ENCODE measurements around the gene TMEM95.
A peak's percentile ranks its signal among the peaks of the same experiment; 100 is the strongest.

Gene TMEM95

DNA sequence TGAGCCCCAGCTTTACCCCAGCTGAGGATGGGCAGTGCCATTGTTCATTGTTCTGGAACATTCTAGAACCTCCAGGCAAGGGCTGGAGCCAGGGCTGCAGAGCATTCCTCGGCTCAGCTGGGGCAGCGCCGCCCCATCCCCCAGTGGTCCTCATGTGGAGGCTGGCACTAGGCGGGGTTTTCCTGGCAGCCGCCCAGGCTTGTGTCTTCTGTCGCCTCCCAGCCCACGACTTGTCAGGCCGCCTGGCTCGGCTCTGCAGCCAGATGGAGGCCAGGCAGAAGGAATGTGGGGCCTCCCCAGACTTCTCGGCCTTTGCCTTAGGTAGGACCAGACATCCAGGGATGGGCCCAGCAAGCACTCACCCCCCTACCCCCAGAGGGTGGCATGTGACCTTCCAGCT lies at the start of gene TMEM95:
Gene TMEM95 (plus strand): TSS at position 104 of the 400 bp plus-strand sequence. CDS start 49 bp downstream, at position 153.
- no peak for DNase-seq

DNA sequence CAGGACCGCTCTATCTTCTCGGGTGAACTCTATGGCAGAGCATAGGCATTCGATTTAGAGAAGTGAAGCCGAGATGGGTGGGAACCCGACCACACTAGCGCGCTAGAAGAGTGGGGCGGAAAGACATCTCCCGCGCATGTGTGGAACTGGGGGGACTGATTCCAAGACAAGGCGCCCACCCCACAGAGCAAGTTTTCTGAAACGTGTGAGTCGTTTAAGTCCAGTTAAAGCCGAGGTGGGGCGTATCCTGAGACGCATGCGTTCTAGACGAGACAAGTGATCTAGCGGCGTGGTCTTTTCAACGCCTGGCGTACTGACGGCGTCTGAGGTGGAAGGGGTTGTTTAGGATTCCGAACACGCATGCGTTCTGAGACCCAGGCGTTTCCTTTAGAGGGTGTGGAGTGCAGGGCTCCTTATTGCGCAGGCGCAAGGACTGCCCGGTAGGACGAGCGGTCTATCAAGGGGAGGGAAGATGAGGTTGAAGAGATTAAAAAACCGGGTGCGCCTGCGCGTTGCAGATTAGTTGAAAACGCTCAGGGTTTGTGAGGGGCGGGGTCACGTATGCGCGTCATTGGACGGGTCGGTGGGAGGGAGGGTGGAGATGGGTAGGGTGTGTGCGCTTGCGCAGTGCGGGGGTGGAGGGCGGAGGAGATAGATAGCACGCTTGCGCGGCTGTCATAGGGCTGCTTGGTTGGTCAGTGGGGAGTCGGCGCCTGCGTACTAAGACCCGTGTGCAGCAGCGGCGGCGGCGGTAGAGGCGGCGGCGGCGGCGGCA lies 47.9 kb upstream of the TMEM95 start, which contains the start of gene EIF5A:
Gene EIF5A (plus strand): TSS at position 718 of the 775 bp plus-strand sequence. CDS start 2,008 bp downstream, outside the sequence.
- DNase-seq = peak; percentile 100

GRCh38 chr17:7307686-7308624 lies 47.0 kb upstream of the TMEM95 start:
- DNase-seq = peak; percentile 83

DNA sequence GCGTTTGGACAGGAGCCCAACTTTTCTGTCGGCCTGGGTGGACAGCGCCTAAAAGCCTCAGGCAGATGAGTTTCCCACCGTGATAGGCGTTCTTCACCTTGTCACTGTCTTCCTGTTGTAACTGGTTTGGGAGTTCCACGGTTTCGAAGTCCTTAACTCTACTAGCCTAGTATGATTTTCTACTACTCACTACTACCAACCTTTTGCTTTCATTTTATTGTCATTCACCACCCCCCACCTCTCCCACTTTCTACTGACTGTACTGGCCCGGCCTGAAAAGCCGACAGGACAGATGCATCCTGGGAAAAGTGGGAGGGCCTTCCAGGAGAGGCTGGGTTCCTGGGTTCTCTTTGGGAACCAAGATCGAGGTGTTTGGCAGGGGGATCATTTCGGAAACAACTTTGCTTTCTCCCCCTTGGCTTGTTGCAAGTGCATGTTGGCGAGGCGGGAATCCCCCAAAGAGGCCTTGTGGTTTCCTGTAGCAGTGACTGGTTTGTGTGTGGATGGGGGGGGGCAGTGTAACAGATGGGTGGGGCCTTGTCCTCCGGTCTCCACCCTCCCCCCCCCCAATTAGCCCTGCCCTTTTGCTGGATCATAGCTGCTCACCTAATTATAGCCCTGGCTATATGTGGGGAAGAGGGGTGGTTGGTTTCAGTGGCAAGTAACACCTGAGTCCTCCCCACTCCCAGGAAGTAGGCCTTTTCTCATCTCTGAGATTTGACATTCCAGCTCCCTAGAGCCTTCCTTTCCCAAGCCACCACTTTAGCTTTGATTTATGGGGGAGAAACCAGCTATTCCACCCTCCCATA lies 46.1 kb upstream of the TMEM95 start:
- peak; percentile 94 for DNase-seq

DNA sequence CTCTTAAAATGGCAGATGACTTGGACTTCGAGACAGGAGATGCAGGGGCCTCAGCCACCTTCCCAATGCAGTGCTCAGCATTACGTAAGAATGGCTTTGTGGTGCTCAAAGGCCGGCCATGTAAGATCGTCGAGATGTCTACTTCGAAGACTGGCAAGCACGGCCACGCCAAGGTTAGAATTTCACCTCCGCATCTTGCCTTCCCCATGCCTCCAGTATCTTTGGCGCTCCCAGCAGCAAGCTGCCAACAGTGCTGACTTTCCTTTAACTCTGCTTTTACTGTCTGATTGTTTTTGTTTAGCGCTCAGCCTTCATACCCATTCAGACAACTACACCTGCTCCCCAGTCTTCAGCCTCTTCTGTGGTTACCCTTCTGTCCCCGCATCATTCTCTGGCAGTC lies 45.3 kb upstream of the TMEM95 start:
- DNase-seq = no peak

DNA sequence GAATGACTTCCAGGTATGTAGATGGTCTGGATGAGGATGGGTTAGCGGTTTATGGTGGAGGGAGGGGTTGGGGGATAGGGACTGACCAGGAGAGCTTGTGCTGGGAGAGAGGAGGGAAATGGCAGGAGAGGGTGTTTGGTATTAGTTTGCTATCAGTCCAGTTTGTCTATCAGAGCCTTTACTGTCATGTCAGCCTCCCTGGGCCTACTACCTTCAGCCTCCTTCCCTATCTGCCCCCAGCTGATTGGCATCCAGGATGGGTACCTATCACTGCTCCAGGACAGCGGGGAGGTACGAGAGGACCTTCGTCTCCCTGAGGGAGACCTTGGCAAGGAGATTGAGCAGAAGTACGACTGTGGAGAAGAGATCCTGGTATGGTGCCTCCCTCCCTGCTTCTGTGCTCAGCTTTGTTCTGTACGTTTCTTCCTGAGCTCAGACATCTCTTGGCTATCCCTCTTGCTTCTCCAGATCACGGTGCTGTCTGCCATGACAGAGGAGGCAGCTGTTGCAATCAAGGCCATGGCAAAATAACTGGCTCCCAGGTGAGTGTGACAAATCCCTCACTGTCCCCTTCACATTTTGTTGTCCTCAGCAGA lies 43.7 kb upstream of the TMEM95 start:
- DNase-seq = no peak

DNA sequence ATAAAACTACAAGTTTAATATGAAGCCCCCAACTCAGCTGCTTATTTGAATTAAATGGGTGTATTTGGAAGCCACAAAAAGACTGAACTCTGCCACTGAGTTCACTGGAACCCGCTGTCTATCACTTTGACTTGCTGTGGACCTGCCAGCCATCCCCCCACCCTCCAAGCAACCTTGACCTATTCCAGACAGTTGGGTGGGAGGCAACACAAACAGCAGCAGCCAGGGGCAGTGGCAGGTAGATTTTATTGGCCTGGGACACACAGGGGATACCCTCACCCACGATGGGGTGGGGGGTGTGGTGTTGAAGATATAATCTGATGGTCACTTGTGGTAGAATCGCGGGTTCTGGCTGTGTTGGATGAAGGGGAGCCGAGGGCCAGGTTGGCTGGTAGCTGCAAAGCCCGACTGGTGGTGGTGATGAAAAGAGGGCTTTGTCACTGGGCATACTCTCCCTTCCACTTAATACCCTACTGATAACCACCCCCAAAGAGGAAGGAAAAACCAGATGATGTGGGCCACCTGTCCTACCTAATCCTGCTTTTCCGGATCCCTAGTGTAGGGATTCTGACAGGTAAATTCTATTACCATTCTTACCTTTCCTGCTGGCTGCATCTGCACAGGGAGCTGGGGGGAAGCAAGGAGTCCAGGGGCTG lies 42.4 kb upstream of the TMEM95 start:
- no peak for DNase-seq

- DNase-seq = no peak
Observed at GRCh38 chr17:7313088-7313889, 41.7 kb upstream of the TMEM95 start.

- no peak for DNase-seq
Observed at GRCh38 chr17:7313890-7314718, 40.9 kb upstream of the TMEM95 start.

- peak; percentile 98 for DNase-seq
Observed at GRCh38 chr17:7314719-7315569, 40.0 kb upstream of the TMEM95 start, which contains the start of gene GPS2. GPS2 (minus strand) TSS chr17:7315360; CDS start chr17:7315052, 308 bp downstream.

DNA sequence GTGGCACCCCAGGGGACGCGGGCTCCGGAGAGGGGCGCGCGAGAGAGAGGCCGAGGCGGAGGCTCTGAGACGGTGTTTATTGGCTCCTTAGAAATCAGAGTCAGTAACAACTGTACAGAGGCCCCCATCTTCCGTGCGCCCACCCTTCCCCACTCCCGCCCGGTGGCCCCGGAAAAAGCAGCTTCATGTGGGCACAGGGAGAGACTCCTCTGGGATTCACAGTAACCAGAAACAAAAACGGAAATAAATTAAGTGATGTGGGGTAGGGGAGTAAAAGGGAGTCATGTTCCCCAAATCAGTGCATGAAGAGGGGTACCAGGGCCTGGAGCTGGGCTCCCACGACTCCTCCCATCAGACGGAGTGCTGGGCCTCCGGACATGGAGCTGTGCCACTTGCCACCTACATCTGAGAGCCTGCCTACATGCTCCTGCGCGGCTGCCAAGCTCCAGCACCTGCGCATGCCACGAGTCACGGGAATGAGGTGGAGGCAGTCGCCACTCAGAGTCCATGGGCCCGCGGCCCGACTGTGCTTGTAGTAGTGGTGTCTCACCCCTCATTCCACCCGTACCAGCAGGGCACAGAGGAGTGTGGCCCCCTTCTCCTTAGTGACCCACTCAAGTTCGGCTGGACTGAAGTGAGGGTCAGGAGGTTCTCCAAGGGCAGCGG lies 39.3 kb upstream of the TMEM95 start:
- DNase-seq = no peak

DNA sequence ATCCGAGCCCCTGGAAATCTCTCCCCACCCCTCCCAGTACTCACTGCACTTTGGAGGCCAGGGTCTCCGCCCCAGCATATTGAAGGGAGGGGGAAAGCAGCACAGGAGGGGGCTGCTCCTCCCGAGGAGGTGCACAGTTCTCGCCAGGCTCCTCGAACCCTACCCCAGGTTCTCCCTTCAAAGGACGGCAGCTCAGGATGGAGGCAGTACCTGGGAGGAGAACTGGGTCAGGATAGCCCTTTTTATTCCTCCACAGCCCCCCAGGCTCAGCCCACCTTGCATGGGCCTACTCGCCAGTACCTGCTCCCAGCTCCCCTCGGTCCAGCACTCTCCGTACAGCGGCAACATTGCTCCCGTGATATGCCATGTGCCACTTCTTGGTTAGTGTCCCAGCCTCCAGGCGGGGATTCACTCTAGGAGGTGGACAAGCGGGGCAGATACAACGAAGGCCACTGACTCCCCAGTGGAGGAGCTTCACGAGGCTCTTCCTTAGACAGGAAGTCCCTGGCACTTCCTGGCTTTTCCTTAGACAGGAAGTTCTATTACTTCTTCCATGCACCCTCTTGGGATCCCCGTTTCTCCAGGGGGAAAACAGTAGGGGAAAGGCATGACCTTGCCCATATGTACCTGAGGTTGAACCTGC lies 37.7 kb upstream of the TMEM95 start:
- no peak for DNase-seq

DNA sequence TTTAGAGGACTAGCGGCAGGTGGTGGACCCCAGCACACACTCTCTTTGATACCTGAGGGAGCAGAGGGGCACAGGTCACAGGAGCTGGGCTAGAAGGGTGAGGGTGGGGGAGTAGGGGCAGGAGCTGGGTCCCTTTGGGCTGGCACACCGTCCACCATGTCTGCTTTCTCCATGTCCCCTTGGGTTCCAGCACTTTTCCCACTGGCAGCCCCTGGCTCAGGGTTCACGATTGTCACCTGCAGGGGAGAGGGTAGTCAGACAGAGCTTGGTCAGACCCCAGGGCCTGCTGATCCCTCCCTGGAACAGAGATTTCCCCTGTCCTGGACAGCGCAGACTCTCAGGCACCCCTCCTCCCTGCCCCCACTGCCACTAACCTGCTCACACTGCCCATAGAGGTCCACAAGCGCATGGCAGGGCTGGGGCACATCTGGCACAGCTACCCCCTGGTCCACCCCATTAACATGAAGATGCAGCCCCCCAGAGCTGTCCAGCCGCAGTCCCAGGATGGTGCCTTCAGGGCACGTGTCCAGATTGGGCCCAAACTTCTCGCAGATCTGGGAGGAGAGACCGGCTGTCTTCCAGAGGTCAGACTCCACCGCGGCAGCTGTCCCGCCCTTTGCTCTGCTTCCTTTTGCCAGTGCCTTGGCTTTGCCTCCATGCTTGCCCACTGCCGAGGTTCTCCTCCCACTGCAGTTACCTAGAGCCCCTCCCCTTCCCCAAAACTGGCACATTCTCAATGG lies 36.7 kb upstream of the TMEM95 start:
- DNase-seq = no peak

- no peak for DNase-seq
Observed at GRCh38 chr17:7321466-7321865, 33.5 kb upstream of the TMEM95 start.

- DNase-seq = no peak
Observed at GRCh38 chr17:7322520-7323194, 32.3 kb upstream of the TMEM95 start.

- DNase-seq = peak; percentile 91
Observed at GRCh38 chr17:7323731-7324437, 31.1 kb upstream of the TMEM95 start.
